A673 (cell line): ENCODE data around the gene SNX24. TPM values are rescaled to one million over a fixed set of nuclear protein-coding genes. Genes with fewer than 3 reads are reported as not detected.
A peak's percentile ranks its signal among the peaks of the same experiment; 100 is the strongest.

ENCODE experiments used
- BruUV-seq: library from RNA; stranded (reverse); fragments of 400-500 nt; replicated peaks from 2 replicates; lab custom pipeline; 2021; lab: Mats Ljungman, UMichigan
- CTCF ChIA-PET: fragments of 300-600 bp; sonication (Branson Sonifier 250); formaldehyde crosslinking; loops from one replicate; lab custom pipeline; 2022; ENCODE audit warnings: antibody characterized with exemption; lab: Charles Lee
- POLR2A ChIA-PET: fragments of 300-600 bp; sonication (Branson Sonifier 250); formaldehyde crosslinking; loops from one replicate; lab custom pipeline; 2022; ENCODE audit warnings: antibody characterized with exemption; ENCODE audit not compliant: low non-redundant PET; lab: Charles Lee
- DNase-seq: peaks from one replicate; pipeline ENCODE4 v3.0.0-alpha.2; 2015; ENCODE audit warnings: low spot score
- H3K27ac ChIP-seq: fragments of 200-600 bp; sonication (generic); 2 replicates; pipeline ENCODE4 v1.5.1; 2016; ENCODE audit warnings: mixed run types, low read depth, mild to moderate bottlenecking, mixed read lengths, antibody characterized with exemption, low read length; ENCODE audit not compliant: poor library complexity, severe bottlenecking
- H3K27me3 ChIP-seq: fragments of 200-600 bp; sonication (generic); replicated peaks from 2 replicates; pipeline ENCODE4 v1.6.1; 2017; ENCODE audit warnings: mixed run types, low read depth, mild to moderate bottlenecking, mixed read lengths, antibody characterized with exemption, low read length; ENCODE audit not compliant: insufficient read depth, poor library complexity
- H3K36me3 ChIP-seq: fragments of 200-600 bp; sonication (generic); 2 replicates; pipeline ENCODE4 v1.6.1; 2016; ENCODE audit warnings: mixed run types, mild to moderate bottlenecking, mixed read lengths, antibody characterized with exemption, low read length; ENCODE audit not compliant: insufficient read depth, poor library complexity, severe bottlenecking
- H3K4me1 ChIP-seq: fragments of 200-600 bp; sonication (generic); 2 replicates; pipeline ENCODE4 v1.6.1; 2017; ENCODE audit warnings: mixed run types, mild to moderate bottlenecking, mixed read lengths, antibody characterized with exemption, low read length; ENCODE audit not compliant: insufficient read depth, poor library complexity, severe bottlenecking
- H3K4me3 ChIP-seq: fragments of 200-600 bp; sonication (generic); 2 replicates; pipeline ENCODE4 v1.5.1; 2016; ENCODE audit warnings: low read depth, mixed run types, mild to moderate bottlenecking, mixed read lengths, low read length; ENCODE audit not compliant: poor library complexity, severe bottlenecking
- H3K9me3 ChIP-seq: fragments of 200-600 bp; sonication (generic); 2 replicates; pipeline ENCODE4 v1.6.1; 2016; ENCODE audit warnings: mixed run types, low read depth, mild to moderate bottlenecking, mixed read lengths, antibody characterized with exemption, low read length; ENCODE audit not compliant: poor library complexity, severe bottlenecking
- CTCF ChIP-seq: fragments of 300-800, 200-600 bp; sonication (generic); conservative IDR thresholded peaks from 2 replicates; pipeline ENCODE4 v1.5.1; 2017; ENCODE audit warnings: low read depth, mild to moderate bottlenecking, antibody characterized with exemption, low read length, moderate library complexity, mixed read lengths
- EZH2 ChIP-seq: fragments of 200-600 bp; sonication (generic); IDR thresholded peaks from 2 replicates; pipeline ENCODE4 v1.6.1; 2017; ENCODE audit warnings: borderline replicate concordance, low read depth, mild to moderate bottlenecking, mixed read lengths, antibody characterized with exemption, low read length; ENCODE audit not compliant: poor library complexity, severe bottlenecking
- intact Hi-C: fragments of 100-400 bp; cut with micrococcal nuclease; formaldehyde crosslinking; loops from one replicate; pipeline ENCODE4 v1.10.0; 2022; ENCODE audit not compliant: unreplicated experiment
- total RNA-seq: library from RNA; stranded (reverse); gene quantifications from 2 replicates; pipeline ENCODE4 v1.2.3, GENCODE V29; 2021

The SNX24 gene
- total RNA-seq, 1 experiment from 2014 or later, result 13.6 TPM

GRCh38 chr5:122940890-122941289 lies 95.5 kb downstream of the SNX24 start:
- CTCF ChIA-PET, result no interaction called here
- no peak for DNase-seq
- Histone ChIP-seq H3K27ac (no peak overlapping the region), H3K36me3 (no peaks in the 10 kb centered on the region), H3K4me3 (no peak overlapping the region), H3K27me3 (no peaks in the 10 kb centered on the region), H3K9me3 (no peaks in the 10 kb centered on the region), H3K4me1 (peaks cover 6% of the 10 kb centered on the region)
- POLR2A ChIA-PET, result no interaction called here
- intact Hi-C loops, result no loop called here
- no TSS peak for BruUV-seq
- no peak for TF ChIP-seq EZH2
- no peak for TF ChIP-seq CTCF

GRCh38 chr5:122941737-122942136 lies 96.3 kb downstream of the SNX24 start:
- no peaks in the 10 kb centered on the region for H3K27me3 ChIP-seq
- BruUV-seq, result no TSS peak
- peaks cover 6% of the 10 kb centered on the region for H3K4me1 ChIP-seq
- H3K36me3 ChIP-seq, result no peaks in the 10 kb centered on the region
- H3K4me3 ChIP-seq, result no peak overlapping the region
- CTCF ChIA-PET, result no interaction called here
- TF ChIP-seq EZH2 (no peak), CTCF (no peak)
- no peak overlapping the region for H3K27ac ChIP-seq
- no peaks in the 10 kb centered on the region for H3K9me3 ChIP-seq
- no peak for DNase-seq
- intact Hi-C loops, result no loop called here
- POLR2A ChIA-PET, result no interaction called here

GRCh38 chr5:122942164-122942914 lies 96.9 kb downstream of the SNX24 start:
- Histone ChIP-seq H3K4me1 (peaks cover 6% of the 10 kb centered on the region), H3K27me3 (no peaks in the 10 kb centered on the region), H3K9me3 (no peaks in the 10 kb centered on the region), H3K27ac (no peak overlapping the region), H3K4me3 (no peak overlapping the region), H3K36me3 (no peaks in the 10 kb centered on the region)
- ChIA-PET CTCF (no interaction called here), POLR2A (no interaction called here)
- no peak for TF ChIP-seq CTCF
- no peak for TF ChIP-seq EZH2
- peak; percentile 28 for DNase-seq
- intact Hi-C loops, result no loop called here
- BruUV-seq, result no TSS peak
